Hematopoietic multipotent progenitor cell treated with erythropoietin and hydrocortisone succinate and interleukin-3 and kit ligand, for 15 days (in vitro differentiated cells): ENCODE measurements around the gene GJD3.

Source experiments
- DNase-seq: peaks from one replicate; pipeline ENCODE4 v3.0.0-alpha.2; 2015; ENCODE audit warnings: low spot score

The GJD3 gene

DNA sequence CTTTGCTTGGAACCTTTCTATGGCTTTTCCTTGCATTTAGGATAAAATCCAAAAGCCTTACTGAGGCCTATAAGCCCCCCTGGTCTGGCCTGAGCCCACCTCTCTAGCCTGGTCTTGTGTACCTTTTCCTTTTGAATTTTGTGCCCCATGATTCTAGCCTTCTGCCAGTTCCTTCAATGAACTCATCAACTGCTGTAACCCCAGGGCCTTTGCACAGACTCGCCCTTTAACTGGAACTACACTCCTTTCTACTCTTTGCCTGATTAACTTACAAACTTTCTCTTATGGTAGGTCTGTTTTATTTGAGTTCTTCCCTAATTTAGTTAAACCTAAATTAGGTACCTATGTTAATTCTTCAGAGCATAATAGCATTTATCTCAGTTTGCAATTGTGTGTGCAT, 24.2 kb downstream of the GJD3 start:
- DNase-seq, result no peak

- DNase-seq, result no peak
Observed at GRCh38 chr17:40338941-40339649, 25.4 kb downstream of the GJD3 start.

- DNase-seq, result no peak
Observed at GRCh38 chr17:40338058-40338457, 26.5 kb downstream of the GJD3 start.

DNA sequence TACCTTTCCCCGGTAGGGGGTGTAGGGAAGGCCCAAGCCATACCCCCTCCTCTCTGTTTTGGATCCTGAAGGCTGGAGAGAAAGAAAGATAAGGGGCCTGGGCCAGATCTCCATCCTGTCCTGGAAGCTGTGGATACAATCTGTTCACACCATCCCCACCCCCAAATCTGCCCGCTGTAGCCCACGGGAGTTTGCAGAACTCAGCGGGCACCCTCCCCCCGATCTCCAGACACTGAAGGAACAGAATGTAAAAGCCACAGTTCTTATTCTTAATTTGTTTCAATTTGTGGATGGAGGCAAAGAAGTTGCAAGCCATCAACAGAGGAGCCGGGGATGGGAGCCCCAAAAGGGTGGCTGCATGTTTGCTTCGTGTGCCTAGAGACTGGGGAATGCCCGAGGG, 27.2 kb downstream of the GJD3 start:
- DNase-seq, result no peak

DNA sequence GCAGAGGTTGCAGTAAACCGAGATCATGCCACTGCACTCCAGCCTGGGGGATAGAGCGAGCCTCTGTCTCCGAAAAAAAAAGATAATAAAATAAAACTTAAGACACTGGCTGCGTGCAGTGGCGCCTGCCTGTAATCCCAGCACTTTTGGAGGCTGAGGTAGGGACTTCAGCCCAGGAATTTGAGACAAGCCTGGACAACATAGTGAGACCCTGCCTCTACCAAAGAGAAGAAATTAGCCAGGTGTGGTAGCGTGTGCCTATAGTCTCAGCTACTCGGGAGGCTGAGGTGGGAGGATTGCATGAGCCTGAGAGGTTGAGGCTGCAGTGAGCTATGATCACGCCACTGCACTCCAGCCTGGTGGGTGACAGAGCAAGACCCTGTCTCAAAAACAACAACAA, 28.9 kb downstream of the GJD3 start:
- no peak for DNase-seq

DNA sequence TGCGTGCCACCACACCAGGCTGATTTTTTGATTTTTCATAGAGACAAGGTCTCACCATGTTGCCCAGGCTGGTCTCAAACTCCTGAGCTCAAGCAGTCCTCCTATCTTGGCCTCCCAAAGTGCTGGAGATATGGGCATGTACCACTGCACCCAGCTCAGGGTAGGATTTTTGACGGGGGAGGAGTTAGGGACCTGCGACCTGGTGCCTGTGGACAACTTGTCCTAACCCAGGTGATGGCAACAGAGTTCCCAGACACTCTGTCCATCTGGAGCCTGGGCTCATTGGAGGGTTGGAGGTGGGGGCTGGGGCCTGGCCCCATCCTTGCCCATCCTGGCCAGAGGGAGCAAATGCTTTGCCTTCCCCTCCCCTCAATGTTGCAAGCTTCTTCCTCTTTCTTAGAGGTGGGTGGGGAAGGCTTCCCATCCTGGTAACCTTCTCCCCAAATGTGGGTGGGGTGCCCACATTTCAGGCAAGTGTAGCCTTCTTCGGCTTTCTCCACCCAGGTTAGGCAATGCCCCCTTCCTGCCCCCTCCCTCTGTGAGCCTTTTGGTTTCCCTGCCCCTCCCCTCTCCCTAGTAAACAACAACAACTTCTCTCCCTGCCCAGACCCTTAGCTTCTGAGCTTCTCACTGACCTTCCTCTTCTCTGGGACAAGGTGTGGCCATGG, 30.6 kb downstream of the GJD3 start:
- no peak for DNase-seq

DNA sequence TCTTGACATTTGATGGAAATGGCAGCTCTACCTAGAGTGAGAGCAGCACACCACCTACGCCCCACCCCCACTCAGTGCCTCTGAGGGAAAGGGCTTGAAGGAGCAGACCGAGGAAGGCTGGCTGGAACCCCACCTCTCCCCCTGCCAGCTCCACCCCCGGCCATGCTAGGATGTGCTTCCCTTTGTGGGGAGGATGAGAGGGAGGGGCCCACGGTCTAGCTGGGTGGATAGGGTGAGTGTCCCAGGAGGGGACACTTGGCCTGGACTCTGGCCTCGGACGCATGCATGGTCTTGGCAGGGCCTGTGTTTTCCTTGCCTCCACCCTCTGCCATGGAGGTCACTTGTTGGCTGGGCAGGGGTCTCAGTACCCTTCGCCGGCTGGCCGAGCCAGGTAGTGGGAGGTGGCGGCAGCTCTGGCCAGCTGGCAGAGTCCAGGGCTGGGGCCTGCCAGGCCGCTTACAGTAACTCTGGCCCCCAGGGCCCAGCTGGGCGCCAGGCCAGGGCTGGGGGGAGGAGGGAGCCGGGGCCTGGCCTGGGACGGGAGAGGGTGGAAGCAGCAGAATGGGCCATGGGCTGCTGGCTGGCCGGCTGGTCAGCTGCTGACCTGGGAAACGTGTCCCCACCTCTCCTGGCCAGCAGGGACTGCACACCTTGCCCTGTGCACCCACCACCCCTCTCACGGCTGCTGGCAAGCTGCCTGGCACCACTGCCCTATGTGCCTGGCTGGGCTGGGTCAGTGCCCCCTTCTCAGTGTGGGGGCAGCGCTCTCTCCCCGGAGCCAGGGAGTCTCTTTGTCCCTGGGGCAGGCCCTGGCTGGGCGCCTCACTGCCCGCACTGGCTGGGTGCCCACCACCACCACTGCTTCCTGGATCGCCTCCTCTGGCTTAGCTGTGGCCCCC, 32.5 kb downstream of the GJD3 start:
- DNase-seq, result no peak

GRCh38 chr17:40330850-40331470, 33.6 kb downstream of the GJD3 start:
- DNase-seq, result no peak

DNA sequence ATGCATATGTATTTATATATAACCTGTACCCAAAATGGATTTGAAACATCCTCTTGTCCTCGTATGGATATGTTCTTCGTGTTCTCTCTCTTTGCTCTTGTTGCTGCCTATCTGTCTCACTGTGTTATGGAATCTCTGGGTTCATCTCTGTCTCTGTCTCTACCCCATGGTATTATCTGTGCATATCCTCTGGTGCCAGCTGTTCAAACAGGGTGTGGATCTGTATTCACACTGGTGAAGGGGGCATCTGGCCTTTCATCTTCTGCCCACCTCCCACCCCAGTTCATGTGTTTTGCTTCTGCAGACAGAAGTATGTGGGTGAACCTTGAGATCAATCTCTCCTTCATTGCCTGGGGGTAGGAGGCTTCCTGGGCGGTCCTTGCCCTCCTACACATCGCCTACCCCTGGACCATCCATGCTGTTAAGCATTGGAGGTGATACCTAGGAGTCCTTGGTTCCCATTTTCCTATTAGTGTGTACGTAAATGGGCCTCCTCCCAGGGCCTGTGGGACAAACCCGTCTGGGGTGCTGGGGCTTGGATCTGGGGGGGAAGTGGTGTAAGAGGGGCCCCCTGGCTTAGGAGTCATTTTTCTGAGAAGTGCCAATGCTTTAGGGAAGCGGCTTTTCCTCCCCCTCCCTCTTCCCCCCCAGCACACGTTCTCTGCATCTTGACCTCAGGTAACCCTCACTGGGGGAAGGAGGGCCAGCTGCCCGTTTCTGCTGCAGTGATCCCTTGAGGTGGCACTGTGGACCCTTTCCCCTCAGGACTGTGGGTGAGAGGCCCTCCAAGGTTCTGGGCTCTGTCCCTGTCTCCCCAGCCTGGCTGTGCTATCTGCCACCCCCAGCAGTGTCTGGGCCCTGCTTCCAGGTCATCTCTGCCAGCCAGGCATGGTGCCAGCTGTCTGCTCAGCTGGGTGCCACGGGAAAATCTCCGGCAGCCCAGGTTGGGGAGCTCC, 34.4 kb downstream of the GJD3 start:
- peak; percentile 79 for DNase-seq

- no peak for DNase-seq
Observed at GRCh38 chr17:40328386-40328766, 36.2 kb downstream of the GJD3 start.

DNA sequence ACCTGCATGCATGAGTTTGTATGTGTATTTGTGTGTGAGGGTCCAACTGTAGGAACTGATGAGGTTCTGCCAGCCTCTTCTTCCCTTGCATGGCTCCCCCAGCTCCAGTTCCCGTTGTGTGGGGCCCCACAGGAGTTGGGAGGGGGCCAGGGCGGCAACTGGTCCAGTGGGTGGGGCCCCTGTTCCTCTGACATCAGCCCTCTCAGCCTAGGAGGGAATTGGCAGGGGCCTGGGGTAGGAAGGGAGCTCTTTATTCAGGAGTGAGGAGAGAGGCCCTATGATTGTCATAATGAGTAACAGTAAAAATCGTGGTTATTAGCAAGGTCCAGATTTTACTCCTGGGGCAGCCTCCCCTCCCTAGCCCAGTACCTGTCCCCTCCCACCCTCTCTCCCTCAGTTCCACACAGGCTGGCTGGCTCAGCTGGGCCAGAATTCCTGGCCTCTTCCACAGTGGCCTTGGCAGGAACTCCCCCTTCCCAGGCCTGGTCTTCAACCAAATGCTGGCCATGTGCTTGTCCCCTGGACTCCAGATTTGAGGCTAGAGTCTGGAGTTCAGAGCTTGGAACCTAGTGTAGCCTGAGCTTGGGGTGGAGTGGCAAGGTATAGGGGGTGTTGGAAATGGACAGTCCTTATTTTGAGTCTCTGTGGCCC, 36.7 kb downstream of the GJD3 start:
- DNase-seq, result no peak

- DNase-seq, result no peak
Observed at GRCh38 chr17:40327244-40327729, 37.2 kb downstream of the GJD3 start.

DNA sequence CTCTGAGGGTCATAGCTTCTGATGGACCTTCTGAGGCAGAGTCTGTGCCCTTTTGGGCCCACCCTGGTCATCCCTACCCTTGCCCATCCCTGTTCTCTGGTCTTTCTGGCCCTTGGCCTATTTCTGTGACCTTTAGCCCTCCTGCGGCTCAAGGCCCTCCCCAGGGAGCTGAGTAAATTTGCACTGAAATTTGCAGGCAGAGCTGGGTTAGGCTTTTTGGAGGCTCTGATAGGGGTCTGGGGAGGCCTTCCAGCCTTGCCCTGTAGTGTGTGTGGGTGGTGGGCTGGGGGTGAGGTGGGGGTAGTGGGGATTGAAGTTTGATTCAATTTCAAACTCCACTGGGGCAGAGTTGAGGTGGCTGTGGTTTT, 37.7 kb downstream of the GJD3 start:
- DNase-seq, result no peak

GRCh38 chr17:40326014-40326831, 38.3 kb downstream of the GJD3 start:
- no peak for DNase-seq

GRCh38 chr17:40325156-40326013, 39.2 kb downstream of the GJD3 start:
- DNase-seq, result no peak

GRCh38 chr17:40323391-40324381, 40.9 kb downstream of the GJD3 start:
- peak; percentile 33 for DNase-seq
